ENCODE results near the gene CFAP46.
"Not testable (repeated sequence)": the region's sequence is repeated elsewhere in the genome, so short reads cannot be mapped to it uniquely, and the experiment has no call there.

The CFAP46 gene

DNA sequence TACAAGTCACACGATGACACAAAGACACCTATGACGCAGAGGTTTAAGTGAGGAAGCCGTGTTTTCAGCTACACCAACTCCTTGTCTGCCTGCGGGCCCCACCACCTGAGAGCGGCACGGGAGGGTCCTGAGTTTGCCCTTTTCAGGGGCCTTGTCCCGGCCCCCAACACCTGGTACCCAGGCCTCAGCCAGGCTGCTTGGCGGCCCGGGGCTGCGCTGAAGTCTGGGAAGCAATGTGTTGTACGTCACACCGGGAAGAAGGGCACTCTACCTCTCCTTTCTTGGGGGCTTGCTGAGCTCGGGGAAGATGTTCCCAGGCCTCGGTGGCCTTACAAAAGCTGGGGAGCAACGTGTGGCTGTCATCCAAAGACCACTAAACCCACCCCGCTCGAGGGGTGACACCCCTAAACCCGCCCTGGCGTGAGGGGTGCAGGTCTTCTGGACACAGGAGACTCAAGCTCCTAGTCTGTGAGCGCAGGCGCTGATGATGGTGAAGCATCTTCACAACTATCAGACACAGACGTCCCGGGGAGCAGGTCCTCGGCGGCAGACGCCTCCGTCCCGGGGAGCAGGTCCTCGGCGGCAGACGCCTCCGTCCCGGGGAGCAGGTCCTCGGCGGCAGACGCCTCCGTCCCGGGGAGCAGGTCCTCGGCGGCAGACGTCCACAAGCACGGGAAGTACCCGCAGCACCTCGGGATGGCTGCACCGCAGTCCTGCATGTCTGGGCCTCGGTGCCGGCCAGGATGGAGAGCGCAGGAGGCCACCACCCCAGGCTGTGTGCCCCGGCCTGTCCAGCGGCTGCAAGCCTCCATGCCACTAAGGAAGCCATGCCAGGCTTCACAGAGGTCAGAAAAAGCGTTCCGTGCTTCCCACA, 15.4 kb downstream of the CFAP46 start:
- DNase-seq (ENCODE audit: low read depth), result no peak

DNA sequence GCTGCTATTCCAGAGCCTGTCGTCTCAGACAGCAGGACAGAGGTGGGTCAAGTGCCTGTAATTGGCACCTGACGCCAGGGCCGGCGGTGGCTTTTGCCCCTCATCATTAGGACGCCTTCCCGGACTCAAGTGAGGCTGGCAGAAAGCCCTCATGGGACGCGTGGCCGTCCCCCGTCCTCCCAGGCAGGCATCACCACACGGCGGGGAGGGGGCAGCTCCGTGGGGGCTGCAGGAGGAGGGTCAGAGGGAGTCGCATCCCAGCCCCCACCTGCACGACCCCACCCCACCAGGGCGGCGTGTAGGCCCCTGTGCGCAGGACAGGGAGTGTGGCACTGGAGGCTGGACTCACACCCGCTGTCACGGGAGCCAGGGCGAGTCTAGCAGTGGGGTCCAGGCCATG, 16.3 kb downstream of the CFAP46 start:
- no peak for DNase-seq (ENCODE audit: low read depth)

DNA sequence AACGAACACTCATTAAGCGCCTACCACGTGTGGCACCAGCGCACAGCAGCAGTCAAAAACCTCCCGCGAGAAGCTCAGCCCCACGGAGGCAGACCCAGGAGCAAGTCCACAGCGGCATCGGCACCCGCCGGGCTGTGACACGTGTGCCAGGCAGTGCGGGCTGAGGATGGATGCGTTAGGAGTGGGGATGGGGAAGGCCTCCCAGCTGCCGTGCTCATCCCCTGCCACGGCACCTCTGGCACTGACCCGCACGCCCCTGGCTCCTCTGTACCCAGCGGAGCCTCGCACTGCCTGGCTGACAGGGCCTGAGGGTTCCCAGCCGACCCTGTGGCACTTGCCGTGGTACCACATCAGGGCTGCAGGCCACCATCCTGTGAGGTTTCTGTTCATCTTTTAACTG, 16.8 kb downstream of the CFAP46 start:
- no peak for DNase-seq (ENCODE audit: low read depth)

DNA sequence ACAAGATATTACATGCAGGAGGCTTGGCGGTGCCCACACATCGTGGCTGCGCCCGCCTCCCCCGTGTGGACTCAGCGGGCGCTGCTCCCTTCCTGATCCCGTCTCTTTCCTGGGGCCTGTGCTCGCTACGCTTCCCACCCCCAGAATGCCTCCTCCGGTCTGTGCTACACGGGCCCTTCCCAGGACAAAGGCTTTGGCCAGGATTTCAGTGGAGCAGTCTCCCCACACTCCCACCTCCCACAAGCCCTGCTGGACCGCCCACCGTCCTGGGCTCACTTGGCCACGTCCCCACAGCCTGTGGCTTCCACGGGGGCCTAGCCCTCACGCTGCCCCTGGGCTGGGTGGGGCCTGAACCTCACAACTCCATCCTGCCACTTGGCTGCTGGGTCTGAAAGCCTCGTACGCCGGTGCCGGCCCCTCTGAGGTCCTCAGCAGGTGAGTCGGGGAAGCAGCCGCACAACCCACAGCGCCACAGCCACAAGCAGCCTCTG, 17.3 kb downstream of the CFAP46 start:
- no peak for DNase-seq (ENCODE audit: low read depth)

DNA sequence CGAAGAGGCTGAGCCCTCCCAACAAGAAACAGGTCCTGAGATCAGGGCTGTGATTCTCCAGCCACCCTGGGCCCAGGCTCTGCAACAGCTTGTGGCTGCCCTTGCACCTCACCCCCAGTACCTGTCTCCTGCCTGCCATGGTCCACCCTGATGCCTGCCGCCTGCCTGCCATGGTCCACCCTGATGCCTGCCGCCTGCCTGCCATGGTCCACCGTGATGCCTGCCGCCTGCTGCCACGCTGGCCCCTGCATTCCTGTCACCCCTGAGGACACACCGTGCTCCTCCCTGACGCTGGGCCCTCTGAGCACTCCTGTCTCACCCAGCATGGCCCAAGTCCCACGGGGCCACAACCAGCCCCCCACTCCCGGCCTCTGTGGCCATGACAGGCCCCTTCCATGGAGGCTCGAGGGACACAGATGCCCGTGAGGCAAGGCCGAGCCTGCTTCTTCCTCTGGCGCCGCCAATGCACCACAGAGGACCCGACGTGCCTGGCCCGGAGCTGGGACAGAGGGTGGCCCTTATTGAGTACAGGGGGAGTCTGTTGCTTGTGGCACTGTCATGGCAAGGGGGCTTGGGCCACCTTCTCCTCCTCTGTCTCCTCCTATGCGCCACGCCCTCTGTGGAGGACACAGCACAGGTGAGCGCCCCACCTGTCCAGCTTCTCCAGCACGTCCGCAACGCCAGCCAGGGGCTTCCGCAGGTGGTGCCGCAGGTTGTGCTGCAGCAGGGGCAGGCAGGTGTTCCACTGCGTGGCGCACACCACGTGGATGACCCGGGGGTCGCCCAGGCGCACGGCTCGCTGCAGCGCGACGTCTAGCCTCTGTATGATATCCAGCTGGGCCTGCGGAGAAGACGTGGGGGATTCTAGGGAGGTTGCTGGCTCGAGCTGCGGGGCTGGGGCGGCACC, 18.1 kb downstream of the CFAP46 start:
- no peak for DNase-seq (ENCODE audit: low read depth)

DNA sequence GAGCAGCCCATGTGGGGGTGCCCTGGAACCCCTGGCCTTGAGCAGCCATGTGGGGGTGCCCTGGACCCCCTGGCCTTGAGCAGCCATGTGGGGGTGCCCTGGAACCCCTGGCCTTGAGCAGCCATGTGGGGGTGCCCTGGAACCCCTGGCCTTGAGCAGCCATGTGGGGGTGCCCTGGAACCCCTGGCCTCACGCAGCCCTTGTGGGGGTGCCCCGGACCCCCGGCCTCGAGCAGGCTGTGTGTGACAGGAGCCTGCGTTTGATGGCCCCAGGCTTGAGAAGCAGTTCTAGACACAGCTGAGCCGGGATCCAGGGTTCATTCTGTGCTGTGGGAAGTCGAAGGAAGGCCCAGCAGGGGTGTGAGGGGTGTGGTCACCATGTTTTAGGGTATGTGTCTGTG, 19.0 kb downstream of the CFAP46 start:
- not testable (repeated sequence) for DNase-seq (ENCODE audit: low read depth)

DNA sequence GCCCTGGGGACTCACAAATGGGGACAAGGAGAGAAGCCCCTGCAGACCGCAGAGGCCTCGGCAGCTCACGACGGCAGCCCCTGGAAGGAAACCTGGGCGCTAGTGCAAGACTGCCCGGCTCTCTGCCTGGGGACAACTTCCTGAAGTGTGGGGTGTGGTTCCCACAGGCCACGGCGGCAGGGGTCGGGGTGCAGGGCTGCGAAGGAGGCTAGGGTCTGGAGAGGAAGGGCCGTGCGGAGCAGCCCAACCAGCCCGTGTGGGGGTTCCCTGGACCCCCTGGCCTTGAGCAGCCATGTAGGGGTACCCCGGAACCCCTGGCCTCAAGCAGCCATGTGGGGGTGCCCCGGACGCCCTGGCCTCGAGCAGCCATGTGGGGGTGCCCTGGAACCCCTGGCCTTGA, 19.5 kb downstream of the CFAP46 start:
- DNase-seq (ENCODE audit: low read depth), result no peak

DNA sequence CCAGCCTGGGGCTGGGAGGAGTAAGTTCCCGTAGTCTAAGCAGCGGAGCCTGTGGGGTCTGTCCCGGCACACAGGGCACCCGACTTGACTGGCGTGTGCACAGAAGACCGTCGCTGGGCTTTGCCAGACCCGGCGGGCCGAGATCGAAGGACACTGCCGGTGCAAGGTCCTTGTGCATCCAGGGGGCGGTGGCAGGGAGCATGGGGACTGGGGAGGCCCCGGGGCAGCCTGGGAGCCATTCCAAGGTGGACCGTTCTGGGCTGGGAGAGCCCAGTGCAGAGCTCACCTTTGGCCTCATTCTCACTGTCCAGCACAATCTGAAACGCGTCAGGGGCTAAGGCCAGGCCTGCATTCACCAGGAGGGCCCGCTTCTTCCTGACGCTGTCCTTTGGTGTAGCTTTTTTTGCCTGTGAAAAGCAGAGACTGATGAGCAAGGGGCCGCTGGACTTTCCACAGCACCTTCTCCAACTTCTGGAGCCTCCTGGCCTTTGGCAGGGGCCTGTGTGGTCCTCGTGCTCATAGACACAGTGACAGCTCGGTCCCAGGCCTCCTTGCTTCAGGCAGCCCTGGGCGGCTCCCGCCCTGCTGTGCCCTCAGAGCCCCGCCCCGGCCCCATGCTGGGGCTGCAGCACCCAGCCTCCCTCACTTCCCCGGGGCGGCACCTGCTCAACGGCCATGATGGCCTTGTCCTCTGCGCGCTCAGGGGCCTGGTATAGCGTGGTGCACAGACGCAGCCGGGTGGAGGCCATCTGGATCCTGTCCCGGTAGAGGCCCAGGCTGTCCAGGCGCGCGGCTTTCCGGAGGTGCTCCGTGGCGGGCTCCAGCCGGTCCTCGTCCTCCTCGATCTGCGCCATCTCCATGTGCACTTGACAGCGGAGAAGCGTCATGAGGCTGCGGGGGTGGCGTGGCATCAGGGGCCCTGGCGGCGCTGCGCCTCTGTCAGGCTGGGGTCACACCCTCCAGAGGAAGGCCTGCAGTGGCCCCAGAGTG, 20.3 kb downstream of the CFAP46 start:
- DNase-seq (ENCODE audit: low read depth), result no peak

DNA sequence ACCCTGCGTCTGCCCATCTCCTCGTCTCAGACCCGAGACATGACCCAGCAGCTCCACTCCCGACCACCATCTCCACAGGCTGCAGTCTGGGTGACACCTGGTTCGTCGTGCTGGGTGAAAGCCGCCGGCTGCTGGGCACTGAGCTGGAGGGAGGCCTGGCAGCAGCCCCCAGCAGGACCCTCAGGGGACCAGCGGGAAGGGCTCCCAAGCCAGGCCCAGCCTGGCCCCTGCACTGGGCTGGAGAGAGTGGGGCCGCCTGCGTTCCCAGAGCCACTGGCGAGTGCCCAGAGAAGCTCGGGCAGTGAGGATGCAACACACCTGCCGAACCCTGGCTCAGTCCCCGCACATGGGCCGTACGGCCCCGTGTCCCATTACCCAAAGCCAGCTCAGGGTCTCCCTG, 21.3 kb downstream of the CFAP46 start:
- no peak for DNase-seq (ENCODE audit: low read depth)

DNA sequence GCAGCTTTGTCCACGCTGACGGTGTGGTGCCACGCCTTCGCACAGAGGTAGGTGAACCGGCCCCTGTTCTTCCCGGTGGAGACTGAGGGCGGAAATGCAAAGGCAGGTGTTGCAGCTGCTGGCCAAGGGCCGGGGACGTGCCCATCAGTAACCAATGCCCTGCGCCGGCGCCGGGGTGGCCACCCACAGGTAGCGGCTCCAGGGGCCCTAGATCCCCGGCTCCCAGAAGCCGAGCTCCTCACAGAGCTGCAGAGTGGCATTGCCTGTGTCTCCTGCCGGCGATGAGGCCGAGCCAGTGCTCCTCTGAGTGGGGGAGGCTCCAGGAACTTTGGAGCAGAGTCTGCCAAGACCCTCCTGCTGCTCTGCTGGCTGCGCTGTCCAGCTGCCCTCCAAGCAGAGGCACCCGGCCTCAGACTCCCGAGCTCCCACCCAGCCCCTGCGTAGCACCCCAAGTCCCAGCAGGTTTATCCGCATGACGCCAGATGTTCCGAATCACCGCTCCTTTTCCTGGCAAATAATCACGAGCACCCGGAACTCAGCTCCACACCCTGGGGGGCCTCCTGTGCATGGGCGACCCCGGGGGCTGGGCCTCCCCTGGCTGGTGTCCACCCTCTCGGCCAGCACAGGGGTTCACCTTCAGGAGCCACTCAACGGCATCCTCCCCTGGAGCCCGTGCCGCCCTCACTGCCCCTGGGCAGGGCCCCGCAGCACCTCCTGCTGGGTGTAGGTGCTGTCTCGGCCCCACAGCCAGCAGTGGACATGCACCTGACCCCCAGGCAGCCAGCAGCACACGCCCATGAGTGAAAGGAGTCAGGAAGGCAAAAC, 22.1 kb downstream of the CFAP46 start:
- no peak for DNase-seq (ENCODE audit: low read depth)

DNA sequence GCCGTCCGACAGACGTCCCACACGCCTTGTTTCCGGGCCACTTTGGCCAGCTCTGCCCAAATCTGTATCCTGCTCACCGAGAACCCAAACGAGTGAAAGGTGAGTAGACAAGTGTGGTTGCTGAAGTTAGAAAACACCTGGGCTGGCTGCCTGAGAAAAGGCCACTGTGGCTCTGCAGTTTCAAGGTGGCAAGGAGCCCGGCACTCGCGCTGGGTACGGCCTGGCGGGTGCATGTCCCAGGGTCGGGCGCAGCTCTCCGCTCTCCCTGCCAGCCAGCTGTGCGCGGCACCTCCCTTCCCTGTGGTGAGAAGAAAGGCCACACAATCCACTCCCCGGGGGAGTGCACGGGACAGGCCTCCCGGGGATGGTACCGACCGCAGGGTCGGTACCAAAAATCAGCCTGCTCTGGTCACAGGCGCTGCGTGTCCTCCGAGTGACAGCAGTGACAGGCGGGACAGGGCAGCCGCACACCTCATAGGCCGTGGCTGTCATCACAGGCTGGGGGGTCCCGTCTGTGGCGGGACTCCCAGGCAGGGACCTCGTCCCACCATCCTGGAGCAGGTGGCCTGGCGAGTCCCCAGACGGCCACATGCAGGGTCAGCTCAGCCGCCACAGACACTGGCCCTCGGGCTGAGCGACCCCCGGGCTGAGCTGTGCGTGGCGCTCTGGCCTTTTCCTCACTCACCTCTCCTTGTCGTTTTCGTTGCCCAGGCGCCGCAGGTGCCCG, 22.8 kb downstream of the CFAP46 start:
- no peak for DNase-seq (ENCODE audit: low read depth)

DNA sequence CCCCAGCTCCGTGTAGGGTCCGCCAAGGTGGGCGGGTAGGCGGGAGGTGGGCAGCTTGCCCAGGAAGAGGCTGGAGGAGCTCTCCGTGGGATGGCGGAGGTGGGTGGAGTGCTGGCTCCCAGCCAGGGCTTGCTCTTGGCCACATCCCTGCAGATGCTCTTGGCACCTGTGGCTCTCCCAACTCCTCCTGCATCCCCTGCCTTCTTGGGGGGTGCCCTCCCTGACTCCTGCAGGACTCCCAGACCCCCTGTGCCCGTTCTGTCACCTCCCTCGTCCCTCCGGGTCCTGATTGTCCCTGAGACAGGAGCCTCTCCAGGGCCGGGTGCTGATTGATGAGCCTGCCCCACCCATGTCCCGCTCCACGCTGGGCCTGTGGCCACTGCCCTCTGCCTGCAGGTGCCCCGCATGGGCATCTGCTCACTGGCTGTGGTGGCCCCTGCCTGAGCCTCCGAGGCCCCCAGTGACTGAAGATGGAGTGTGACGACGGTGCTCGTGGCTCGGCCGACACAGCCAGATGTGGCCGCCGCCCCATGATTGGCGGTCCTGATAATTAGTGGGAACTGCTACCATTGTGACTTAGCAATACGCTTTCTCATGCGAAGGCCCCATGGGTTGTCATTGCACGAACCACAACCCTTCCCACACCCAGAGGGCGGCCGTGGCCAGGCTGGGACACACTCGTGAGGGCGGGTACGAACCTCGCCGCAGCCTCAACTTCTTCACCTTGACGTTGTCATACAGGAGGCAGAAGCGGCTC, 23.6 kb downstream of the CFAP46 start:
- DNase-seq (ENCODE audit: low read depth), result no peak

DNA sequence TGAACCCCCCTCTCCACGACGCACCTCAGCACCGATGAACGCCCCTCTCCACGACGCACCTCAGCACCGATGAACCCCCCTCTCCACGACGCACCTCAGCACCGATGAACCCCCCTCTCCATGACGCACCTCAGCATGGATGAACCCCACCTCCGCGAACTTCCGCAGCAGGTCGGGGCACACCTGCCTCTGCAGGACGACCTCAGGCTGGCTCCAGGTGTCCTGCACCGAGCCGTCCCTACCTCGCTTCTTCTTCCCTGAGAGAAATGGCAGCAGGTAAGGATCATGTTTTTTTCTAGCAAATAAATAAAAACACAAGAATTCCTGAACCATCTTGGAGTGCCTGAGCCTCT, 24.1 kb downstream of the CFAP46 start:
- DNase-seq (ENCODE audit: low read depth), result no peak

DNA sequence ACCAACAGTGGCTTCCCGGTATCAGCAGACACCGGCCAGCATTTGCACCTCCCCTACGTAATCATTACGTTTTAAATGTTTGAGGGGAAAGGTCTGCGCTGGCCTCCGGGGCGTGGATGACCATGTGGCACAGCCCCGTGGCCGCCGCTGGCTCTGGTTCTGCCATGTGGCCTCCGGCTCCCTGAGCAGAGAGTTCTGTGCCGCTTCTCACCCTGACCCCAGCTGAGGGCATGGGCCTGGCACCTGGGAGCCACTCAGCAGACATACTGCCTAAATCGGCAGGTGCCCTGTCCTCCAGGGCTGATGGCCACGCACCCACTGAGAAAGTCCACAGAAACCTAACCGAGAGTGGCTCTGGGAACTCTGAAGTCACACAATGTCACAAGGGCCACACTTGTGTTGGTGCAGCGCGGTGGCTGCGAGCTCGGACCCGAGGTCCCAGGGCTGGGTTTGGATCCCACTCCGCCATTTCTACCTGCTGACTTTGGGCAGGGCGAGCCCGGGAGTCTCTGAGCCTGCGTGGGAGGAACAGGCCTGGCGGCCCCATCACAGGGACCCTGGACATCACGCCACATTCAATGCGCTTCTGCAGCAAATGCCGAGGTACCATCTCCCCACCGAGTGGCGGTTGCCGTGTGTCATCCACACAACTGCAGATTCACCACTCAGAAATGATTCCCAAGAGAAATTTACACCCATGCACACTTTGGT, 25.3 kb downstream of the CFAP46 start:
- no peak for DNase-seq (ENCODE audit: low read depth)

DNA sequence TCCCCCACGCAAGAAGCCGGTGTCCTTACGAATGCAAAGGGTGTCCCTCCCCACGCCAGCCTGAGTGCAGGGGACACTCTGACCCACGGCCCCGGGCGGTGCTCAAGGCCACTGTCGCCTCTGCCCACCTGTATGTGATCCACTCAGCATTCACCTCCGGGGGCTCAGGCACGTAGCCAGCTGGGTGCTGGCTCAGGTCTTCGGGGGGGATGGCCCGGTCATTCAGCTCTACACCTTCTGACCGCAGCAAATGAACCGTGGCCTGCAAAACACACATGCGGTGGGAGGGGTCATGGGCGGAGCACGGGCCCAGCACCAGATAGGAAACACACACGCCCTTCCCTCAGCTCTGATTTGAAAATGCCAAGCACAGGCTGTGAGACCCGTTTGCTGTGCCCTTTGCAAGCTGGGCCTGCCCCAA, 25.9 kb downstream of the CFAP46 start:
- no peak for DNase-seq (ENCODE audit: low read depth)

DNA sequence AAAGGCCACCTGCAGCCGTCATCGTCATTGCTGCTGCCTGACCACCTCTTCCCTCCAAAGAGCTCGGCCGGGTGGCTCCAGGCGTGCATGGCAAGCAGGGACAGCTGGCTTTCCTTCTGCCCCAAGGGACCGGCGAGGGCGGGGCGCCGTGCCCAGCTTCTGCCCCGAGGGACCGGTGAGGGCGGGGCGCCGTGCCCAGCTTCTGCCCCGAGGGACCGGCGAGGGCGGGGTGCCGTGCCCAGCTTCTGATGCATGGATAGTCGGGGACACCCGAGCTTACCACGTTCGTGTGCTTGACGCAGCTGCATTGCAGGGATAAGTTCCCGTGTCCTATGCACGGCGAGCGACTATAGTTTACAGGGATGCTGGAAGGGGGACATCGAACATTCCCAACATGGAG, 27.0 kb downstream of the CFAP46 start:
- no peak for DNase-seq (ENCODE audit: low read depth)

DNA sequence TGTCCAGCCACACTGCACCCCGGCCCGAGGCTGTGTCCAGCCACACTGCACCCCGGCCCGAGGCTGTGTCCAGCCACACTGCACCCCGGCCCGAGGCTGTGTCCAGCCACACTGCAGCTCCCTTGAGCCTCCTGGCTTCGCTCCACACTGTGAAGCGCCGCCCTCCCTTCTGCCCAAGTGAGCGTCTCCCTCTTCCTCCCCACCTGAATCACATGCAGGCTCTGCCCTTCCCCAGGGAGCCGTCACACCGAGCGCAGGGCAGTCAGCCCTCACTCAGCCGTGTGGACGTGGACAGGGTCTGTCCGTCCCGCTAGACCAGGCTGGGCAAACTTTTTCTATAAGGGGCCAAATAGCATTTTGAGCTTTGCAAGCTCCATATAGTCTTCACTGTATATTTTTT, 27.6 kb downstream of the CFAP46 start:
- DNase-seq (ENCODE audit: low read depth), result no peak

DNA sequence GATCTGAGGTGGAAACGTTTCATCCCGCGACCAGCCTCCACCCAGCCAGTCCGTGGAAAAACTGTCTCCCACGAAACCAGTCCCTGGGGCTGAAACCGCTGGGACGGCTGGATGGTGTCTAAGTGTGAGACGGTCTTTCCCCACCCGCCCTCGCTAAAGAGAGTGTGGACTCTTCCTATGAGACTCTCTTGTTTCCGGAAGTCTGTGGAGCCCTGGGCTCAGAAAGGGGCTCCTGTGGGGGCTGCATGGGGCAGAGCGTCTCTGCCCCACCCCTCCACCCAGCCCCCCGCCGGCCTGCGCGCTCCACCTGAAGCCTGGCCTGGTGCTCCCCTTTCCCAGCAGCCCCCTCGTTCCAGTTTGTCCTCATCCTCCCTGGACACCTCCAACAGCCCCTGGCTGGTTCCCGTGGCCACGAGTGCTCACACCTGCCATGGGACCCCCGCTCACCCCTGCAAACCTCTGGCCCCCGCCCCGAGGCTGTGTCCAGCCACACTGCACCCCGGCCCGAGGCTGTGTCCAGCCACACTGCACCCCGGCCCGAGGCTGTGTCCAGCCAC, 28.7 kb downstream of the CFAP46 start:
- no peak for DNase-seq (ENCODE audit: low read depth)

All from non-pigmented ciliary epithelial cell (primary cell).